HG02571 (cell line): ENCODE measurements around the gene SMG6.
"Not testable (repeated sequence)": the region's sequence is repeated elsewhere in the genome, so short reads cannot be mapped to it uniquely, and the experiment has no call there.

Source experiments
- ATAC-seq: cut with Tn5 transposase; IDR thresholded peaks from one replicate; pipeline ENCODE4 v1.9.1; 2021; ENCODE audit warnings: mild to moderate bottlenecking, moderate library complexity; ENCODE audit not compliant: unreplicated experiment

Gene SMG6

GRCh38 chr17:2181897-2182448 is 121.6 kb downstream of the SMG6 start:
- ATAC-seq, result no peak

GRCh38 chr17:2181206-2181896 is 122.2 kb downstream of the SMG6 start:
- no peak for ATAC-seq

- no peak for ATAC-seq
Measured at GRCh38 chr17:2180768-2181167, 122.8 kb downstream of the SMG6 start.

GRCh38 chr17:2179615-2180295 is 123.8 kb downstream of the SMG6 start:
- ATAC-seq, result no peak

GRCh38 chr17:2178798-2179501 is 124.6 kb downstream of the SMG6 start:
- ATAC-seq, result no peak

GRCh38 chr17:2177235-2177811 is 126.3 kb downstream of the SMG6 start:
- ATAC-seq, result no peak

- no peak for ATAC-seq
Measured at GRCh38 chr17:2176499-2177169, 127.0 kb downstream of the SMG6 start.

GRCh38 chr17:2175294-2175628 is 128.3 kb downstream of the SMG6 start:
- no peak for ATAC-seq

- no peak for ATAC-seq
Measured at GRCh38 chr17:2174468-2175293, 128.9 kb downstream of the SMG6 start.

- ATAC-seq, result no peak
Measured at GRCh38 chr17:2174014-2174413, 129.6 kb downstream of the SMG6 start.

GRCh38 chr17:2172999-2173398 is 130.6 kb downstream of the SMG6 start:
- no peak for ATAC-seq

- no peak for ATAC-seq
Measured at GRCh38 chr17:2172077-2172851, 131.3 kb downstream of the SMG6 start.

- no peak for ATAC-seq
Measured at GRCh38 chr17:2171702-2172076, 131.9 kb downstream of the SMG6 start.

GRCh38 chr17:2170023-2170422 is 133.6 kb downstream of the SMG6 start:
- no peak for ATAC-seq

GRCh38 chr17:2165723-2166122 is 137.9 kb downstream of the SMG6 start:
- not testable (repeated sequence) for ATAC-seq

GRCh38 chr17:2158396-2158780 is 145.2 kb downstream of the SMG6 start:
- ATAC-seq, result no peak

GRCh38 chr17:2157675-2158395 is 145.8 kb downstream of the SMG6 start:
- ATAC-seq, result no peak

- no peak for ATAC-seq
Measured at GRCh38 chr17:2157081-2157480, 146.5 kb downstream of the SMG6 start.

GRCh38 chr17:2156666-2157065 is 146.9 kb downstream of the SMG6 start:
- no peak for ATAC-seq
